GM19467 (cell line): ENCODE data around the gene NAT9.

Experiments used
- ATAC-seq: cut with Tn5 transposase; IDR thresholded peaks from one replicate; pipeline ENCODE4 v1.9.1; 2021; ENCODE audit warnings: mild to moderate bottlenecking, moderate library complexity; ENCODE audit not compliant: unreplicated experiment

The NAT9 gene

DNA sequence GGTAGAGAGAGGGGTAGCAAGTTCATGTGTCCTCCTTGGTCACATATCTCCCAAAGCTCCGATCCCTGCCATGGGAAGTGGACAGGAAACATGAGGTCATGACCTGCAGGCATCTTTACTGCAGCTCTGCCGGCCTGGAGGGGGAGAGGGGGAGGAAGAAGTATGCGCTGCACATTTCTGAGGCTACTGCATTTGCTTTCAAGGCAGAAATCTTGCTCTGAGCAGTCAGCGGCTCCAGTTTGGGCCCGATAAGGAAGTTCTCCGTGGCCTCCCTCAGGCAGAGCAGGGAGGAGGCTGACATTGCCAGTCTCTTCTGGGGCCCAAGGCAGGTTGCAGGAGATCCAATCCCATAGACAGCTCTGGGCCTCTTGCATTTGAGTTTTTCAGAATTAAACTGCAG lies 29.2 kb downstream of the NAT9 start:
- ATAC-seq, result no peak

DNA sequence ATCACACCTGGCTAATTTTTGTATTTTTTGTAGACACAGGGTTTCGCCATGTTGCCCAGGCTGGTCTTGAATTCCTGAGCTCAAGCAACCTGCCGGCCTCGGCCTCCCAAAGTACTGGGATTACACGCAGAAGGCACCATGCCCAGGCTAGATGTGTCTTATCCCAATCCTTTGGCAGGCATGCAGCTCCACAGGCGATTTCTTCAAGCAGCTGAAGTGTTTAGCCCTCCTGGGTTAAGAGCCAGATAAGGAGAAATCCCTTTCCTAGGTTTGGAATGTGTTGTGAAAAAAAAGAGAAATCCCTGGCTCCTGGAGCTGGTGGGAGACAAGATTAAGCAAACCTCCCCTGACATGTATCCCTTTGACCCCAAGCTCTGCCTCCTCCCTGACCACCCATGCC lies 29.8 kb downstream of the NAT9 start:
- ATAC-seq, result no peak

DNA sequence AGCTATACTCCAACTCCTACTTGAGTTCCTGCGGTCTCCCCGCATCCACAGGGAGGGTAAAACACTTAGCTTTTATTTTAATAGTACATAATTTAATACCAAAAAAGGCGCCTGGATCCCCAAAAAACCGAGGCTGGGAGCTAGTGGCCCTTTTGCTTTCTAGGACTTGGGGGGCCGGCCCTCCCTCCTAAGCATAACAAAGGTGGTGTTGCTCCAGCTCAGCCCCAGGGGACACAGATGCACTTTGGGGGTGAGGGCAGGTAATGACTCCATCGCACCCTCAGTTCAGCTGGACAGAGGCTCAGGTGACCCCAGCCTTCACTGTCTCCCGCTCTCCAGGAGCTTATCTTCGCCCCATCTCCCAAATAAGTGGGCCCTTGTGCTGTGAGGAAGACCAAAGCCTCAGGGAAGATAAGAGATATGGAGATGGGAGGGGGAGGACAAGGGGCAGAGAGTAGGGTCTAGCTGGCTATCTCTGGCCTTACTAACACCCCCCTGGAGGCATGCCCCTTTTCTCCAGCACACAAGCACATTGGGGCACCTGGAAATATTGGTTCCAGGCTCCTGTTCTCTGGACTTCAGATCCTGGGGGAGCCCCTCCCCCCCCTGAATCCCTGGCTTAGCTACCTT lies 30.5 kb downstream of the NAT9 start:
- ATAC-seq, result no peak

DNA sequence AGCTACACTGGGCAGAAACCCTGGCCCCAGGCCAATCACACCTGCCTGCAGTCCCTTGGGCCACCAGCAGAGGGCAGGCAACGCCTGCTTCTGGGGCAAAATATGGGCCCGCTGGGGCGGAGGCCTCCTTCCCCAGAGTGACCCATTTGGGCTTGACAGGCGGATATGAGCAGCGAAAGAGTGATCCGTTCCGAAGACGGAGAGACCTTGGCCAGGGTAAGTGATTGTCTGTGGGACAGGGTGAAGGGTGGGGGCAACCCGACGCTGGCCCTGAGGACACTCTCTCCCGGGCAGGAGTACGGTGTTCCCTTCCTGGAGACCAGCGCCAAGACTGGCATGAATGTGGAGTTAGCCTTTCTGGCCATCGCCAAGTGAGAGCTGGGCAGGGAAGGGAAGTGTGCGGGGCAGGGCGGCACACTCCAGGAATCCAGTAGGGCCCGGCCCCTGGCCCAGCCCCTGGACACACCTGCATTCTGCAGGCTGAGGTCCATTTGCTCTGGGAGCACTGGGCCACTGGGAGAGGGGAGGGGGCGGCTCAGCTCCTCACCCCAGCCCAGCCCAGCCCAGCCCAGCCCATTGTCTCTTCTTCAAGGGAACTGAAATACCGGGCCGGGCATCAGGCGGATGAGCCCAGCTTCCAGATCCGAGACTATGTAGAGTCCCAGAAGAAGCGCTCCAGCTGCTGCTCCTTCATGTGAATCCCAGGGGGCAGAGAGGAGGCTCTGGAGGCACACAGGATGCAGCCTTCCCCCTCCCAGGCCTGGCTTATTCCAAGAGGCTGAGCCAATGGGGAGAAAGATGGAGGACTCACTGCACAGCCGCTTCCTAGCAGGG lies 31.2 kb downstream of the NAT9 start:
- ATAC-seq, result no peak

DNA sequence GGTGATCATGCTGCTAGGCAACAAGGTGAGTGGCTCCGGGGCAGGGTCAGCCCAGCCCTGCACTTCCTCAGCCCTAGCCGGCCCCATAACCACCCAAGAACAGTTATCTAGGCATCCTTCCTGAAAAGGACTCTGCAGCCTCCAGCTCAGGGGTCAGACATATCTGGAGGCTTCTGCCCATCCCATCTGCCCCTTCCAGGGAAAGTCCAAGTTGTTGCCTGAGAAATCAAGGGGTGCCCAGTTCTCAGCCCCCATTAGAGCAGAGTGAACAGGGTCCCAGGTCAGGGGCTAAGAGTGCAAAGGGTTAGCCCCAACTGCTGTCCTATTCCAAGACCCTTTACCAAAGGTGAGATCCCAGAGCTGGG lies 31.8 kb downstream of the NAT9 start:
- ATAC-seq, result no peak

DNA sequence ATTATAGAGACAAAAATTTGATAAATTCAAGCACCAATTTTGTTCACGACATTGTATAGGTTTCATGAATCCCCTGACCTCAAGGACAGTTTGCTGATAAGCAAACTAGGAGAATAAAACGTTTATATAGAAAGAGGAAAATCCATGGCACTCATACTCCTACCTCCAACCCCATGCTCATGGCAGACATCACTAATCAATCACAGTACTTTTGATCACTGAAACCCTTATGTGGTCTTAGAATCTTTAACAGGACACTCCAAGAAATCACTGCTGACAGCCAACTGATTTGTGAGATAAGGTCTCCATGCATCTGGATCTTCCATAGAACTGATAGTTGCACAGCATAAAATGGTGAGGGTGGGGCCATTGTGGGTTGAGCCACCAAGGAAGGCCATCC lies 32.4 kb downstream of the NAT9 start:
- no peak for ATAC-seq

DNA sequence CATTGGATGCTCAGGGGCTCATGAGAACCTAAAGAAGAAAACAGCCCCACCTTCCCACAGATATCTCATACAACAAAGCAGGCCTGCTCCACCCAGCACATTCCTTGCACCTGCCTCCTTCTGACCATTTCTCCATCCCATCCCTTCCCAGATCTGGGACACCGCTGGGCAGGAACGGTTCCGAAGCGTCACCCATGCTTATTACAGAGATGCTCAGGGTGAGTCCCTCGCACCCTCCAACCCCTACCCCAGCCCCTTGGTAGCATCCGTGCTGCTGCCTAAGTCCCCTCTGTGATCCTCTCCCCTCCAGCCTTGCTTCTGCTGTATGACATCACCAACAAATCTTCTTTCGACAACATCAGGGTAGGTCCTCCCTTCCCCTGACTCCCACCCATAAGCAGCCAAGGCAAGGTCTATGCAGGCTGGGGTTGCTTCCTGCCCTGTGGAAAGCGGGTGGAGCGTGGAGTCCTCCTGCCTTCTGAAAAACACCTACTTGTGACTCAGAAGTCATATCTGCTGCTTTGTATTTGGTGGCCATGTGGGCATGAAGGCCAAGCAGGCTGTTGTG lies 33.1 kb downstream of the NAT9 start:
- no peak for ATAC-seq

DNA sequence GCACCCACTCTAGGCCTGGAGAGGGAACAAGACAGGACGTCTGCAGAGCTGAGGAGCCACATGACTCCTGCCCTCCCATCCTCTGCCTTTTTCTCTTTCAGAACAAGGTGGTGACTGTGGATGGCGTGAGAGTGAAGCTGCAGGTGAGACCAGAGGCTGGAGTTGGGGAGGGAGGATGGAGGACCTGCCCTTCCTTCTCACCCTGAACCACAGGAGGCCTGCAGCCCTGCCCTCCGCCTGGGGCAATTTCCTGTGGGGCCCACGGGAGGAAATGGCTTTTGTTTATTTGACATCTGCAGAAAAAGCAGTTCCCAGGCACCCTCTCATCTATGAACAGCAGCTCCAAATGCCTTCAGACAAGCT lies 34.0 kb downstream of the NAT9 start:
- no peak for ATAC-seq

DNA sequence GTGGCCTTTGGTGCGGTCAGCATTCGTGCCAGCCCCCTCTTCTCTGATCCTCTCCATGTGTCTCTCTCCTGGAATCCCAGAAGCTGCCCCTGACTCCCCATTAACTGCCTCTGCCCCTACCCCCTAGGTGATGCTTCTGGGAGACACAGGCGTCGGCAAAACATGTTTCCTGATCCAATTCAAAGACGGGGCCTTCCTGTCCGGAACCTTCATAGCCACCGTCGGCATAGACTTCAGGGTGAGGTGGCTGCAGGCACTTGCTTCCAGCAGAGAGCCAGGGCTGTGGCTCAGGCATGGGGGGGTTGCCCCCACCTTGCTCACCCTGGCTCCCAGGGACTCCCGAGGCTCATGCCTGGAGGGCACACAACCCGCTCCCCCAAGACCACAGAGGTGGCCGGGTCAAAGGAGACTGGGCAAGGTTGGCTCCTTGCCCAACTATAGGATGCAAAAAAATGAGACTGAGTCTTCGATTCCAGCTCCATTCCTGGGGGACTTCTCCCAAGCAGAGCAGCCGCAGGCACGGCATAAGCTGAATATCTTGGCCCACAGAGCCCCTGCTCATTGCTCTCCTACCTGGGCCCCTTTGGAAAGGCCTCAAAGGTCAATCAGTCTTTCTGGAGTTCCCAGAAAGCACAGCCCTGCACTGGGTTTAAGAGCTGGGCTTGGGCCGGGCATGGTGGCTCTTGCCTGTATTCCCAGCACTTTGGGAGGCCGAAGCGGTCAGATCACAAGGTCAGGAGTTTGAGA lies 35.3 kb downstream of the NAT9 start:
- ATAC-seq, result no peak

DNA sequence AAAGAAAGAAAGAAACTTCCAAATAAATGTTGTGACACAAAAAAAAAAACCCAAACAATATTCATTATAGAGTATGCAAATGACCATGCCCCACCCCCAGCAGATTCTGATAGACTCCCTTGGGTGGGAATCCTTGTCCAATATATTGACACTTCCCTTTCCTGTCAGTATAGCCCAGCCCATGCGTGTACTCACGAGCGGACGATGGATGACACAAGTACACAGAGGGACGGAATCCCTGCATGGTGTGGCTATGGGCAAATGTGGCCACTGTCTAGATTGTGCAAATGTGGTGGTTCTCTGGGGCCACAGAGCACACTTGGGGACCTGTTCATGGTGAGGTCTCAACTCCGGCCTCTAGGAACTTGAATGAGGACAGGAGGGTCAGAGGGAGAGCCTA lies 36.0 kb downstream of the NAT9 start:
- ATAC-seq, result no peak

DNA sequence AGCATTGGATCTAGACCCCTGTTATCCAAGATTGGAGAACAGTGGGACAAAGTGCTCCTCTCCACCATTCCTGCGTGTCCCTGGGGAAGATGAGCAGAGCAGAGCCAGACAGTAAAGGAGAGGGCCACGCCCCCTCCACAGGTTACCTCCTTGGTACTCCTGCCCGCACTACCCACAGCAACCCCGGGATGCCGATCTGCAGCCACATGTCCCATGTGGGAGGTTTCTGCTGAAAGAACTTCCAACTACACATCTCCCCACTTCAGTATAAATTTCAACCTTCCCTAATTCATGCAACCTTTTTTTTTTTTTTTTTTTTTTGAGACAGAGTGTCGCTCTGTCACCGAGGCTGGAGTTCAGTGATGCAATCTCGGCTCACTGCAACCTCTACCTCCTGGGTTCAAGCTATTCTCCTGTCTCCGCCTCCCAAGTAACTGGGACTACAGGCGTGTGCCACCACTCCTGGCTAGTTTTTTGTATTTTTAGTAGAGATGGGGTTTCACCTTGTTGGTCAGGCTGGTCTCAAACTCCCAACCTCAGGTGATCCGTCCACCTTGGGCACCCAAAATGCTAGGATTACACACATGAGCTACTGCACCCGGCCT lies 36.8 kb downstream of the NAT9 start:
- no peak for ATAC-seq

DNA sequence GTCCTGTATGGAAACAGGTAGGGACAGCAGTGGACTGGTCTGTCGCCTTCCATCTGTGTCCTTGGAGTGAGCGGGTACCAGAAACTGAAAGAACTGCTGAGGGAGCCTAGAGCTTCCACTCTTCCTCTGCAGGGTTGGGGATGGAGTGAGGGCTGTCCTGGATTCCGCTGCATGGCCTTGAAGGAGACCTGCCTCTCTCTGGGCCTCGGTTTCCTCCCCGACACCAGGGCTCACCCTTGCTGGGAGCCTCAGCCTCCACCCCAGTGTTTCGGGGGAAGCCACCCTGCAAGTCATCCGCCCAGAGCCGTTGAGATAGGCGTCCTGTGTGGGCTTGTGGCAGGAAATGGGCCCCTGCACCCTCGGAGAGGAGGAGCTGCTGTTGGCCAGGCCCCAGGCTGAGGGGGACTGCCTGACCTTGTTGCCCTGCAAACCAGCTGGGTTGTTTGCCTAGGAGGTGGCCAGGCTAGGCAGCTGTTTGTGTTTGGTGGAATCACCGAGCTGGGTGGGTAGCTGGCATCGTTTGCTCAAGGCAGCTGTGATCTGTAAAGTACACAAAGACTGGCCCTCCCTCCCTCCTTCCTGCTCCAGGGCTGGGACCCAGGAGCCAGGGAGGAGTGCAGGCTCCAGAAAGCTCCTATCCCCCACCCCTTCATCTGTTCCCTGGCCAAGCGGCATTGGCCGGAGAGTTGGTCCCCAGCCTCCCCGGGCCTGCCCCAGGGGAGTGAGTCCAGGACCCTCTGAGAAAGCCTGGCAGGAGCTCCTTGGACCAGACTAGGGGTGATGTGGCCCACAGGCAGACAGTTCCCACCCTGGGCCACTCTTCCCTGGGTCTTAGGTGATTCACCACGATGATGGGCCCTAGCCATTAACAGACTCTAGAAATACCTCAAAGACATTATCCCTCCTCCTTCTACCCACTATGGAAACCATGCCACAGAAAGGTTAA lies 37.8 kb downstream of the NAT9 start:
- ATAC-seq, result peak; percentile 39

DNA sequence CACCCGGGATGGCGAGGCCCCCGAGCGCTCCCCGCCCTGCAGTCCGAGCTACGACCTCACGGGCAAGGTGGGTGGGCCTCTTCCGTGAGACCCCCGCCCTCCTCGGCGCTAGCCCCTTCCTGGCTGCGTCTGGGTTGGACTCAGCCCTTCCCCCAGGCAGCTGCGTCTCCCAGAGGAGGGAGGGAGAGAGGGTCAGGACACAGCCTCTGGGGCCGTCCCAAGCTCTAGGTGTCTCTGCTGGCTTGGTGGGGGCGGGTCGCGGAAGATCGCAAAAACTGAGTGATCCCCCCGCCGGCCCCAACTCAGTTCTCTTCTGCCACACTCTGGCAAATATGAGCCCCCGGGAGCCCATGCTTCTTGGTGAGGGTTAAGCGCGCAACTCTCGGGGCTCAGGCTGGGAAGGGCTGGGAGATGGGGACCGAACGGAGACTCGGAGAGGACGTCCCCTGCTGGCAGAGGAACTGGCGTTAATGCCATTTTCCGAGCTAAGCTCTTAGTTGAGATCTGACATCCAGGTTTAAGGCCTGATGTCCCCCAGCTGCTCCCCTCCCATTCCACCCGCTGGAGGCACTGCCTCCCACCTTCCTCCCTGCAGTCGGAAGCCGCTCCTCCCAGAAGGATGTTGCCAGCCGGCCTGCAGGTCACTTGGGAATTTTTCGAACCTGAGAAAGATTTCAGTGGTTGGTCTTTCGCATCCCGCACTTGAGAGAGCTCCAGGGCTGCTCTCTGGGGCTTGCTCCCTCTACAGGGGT lies 38.7 kb downstream of the NAT9 start:
- ATAC-seq, result no peak

DNA sequence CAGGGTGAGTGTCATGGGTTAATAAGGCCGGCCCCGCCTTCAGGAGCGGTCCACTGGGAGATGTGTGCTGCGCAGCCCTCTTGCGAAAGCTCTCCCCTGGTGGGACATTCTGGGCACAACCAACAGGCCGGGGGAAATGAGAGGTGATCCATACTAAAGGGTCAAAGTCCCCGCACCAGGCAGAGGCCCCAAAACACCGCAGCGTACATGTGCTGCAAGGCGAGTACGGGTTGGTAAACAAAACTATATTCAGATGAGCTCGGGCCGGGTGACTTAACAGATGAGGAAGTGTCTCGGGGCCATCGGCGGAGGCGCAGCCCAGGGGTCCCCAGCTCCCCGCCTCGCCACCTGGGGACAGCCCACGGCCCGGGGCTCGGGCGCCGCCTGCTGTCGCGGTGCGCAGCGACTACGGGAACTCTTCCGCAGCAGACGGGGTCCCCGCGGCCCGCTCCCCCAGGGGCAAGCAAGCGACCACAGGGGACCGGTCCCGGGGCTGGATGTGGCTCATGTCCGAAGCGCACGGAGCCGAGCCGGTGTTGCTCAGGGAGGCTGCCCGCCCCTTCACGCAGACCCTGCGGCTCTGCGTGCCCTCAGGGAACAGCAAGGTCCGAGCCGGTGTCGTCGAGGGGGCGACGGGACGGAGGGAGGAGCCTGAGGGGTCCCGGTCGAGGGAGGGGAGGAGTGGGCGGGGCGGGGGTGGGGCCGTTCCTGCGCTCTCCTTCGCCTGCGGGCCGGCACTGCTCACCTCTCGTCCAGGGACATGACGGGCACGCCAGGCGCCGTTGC lies 39.4 kb downstream of the NAT9 start, which contains the start of gene RAB37:
RAB37 (plus strand) TSS at position 744 of the 786 bp plus-strand sequence; CDS start at position 761, 17 bp downstream.
- no peak for ATAC-seq

DNA sequence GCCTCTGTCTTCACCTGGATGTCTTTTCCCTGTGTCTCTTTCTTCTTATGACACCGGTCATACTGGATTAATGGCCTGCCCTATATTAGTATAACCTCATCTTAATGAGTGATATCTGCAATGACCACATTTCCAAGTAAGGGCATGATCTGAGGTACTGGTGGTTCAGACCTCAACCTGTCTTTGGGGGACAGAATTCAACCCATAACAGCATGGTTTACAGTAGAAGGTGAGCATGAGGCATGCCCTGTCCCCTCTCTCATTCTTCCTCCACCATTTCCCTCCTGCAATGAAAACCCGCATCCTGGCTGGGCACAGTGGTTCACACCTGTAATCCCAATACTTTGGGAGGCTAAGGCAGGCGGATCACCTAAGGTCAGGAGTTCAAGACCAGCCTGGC lies 41.9 kb downstream of the NAT9 start:
- ATAC-seq, result no peak

DNA sequence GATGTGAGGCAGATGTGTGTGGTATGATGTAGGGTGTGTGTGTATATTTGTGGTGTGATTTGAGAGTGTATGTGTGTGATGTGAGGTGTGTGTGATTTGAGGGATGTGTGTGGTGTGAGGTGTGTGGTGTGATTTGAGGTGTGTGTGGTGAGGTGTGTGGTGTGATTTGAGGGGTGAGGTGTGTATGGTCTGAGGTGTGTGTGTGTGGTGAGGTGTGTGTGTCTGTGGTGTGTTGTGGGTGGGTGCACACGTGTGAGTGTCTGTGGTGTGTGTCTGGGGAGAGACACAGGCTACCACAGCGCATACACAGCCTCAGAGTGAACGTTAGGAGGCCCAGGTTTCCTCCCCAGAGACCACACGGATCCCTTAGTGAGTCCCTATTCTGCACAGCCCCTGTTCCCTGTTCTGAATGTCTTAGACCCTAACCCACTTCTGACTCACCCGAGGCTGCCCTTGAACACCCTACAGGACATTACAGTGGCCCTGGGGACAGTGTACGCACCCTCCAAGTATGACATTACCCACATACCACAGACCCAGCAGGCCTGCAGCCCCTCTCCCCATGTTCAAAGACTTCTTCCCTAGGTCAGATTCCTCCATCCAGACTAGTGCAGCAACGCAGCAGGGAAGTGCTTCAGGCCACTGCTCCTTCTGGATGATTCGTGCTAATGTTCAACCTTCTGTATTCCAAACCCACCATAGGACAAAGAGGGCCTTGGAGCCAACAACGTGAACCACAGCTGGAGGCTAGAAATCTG lies 42.6 kb downstream of the NAT9 start:
- no peak for ATAC-seq

DNA sequence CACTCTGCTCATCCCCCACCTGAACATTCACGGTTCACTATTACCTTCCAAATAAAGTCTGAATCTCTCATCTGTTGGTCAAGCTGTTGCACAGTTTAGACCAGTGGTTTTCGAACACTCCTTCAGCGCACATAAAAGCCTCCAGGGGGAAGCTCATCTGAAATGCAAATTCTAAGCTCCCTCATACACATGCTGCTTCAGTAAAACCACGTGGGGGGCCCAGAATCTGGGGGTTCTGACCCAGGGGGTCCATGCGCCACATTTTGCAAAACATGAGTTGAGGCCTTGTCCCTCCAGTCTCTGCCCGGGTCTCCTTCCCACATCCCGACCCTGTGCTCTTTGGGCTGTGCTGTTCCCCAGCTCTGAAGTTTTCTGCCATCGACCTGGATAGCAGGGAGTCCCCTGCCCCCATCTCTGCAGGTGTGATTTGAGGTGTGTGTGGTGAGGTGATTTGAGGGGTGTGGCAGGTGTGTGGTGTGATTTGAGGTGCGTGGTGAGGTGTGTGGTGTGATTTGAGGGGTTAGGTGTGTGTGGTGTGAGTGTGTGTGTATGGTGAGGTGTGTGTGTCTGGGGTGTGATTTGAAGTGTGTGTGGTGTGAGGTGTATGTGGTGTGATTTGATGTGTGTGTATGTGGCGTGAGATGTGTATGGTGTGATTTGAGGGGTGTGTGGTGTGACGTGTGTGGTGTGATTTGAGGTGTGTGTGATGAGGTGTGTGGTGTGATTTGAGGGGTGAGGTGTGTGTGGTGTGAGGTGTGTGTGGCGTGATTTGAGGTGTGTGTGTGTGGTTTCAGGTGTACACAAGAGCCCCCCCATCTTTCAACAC lies 43.9 kb downstream of the NAT9 start:
- no peak for ATAC-seq
